Esophagus squamous epithelium (tissue), 4 donors: ENCODE data around the gene SIGLEC10.

Source experiments
- POLR2A ChIP-seq, 4 donors: fragments of 450-650 bp; IDR thresholded peaks; one replicate each; pipeline ENCODE4 v1.6.1; 2017; ENCODE audit warnings: antibody characterized with exemption in 4 of 4, mild to moderate bottlenecking in 4 of 4, moderate library complexity in 3 of 4
- TF ChIP-seq, protein P1 (sequence below), 6 experiments: fragments of 450-650 bp in 4 of 6; fragments of 200-600 bp in 2 of 6; sonication (generic) in 2 of 6; IDR thresholded peaks; one replicate each; pipeline ENCODE4 v1.5.1; 2016 to 2019; ENCODE audit warnings: antibody characterized with exemption in 6 of 6, mild to moderate bottlenecking in 4 of 6, moderate library complexity in 4 of 6

DNA sequence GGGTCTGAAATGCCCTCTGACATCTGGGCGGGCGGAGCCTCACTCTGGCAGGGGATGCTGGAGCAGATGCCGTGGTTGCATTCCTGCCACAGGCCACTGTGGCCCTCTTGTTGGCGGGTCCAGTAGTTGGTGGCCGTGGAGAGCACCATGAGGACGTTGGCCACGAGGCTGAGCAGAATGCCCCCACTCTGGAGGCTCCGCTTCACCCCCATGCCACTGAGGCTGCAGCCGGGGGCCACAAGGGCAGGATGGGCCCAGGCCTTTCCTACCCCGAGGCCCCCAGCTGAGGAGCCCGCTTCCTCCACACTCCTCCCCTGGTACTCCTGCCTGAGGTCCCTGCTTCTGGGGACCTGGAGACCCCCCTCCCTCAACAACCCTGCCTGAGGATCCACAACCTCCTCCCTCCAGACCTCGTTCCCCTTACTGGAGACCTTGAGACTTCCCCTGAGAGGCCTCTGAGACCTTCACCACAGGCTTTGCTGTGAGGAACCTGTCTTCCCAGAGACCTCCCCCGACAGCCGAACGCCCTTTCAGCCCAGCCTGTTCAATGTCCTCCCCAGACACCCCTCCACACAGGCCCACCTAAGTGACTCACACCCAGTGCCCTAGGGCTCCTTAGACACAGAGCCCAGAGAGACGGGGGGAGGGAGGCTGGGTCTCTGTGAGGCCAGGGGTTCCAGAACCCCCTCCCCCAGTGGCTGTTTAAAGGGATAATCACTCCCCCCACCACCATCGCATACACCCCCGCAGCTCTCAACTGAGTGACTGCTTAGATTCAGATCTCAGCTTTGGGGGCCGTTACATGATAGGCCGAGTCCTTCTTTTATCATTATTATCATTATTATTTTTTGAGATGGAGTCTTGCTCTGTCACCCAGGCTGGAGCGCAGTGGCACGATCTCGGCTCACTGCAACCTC, 48.8 kb downstream of the SIGLEC10 start, which contains the start of gene CLDND2:
- TF ChIP-seq, protein P1, sequence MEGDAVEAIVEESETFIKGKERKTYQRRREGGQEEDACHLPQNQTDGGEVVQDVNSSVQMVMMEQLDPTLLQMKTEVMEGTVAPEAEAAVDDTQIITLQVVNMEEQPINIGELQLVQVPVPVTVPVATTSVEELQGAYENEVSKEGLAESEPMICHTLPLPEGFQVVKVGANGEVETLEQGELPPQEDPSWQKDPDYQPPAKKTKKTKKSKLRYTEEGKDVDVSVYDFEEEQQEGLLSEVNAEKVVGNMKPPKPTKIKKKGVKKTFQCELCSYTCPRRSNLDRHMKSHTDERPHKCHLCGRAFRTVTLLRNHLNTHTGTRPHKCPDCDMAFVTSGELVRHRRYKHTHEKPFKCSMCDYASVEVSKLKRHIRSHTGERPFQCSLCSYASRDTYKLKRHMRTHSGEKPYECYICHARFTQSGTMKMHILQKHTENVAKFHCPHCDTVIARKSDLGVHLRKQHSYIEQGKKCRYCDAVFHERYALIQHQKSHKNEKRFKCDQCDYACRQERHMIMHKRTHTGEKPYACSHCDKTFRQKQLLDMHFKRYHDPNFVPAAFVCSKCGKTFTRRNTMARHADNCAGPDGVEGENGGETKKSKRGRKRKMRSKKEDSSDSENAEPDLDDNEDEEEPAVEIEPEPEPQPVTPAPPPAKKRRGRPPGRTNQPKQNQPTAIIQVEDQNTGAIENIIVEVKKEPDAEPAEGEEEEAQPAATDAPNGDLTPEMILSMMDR (IDR thresholded peaks at IDR 0.05): no peak
- TF ChIP-seq POLR2A (IDR thresholded peaks at IDR 0.05): no peak
